H1 (cell line): Measurements from ENCODE around the gene C1orf210. TPM values are rescaled to one million over a fixed set of nuclear protein-coding genes. Genes with fewer than 3 reads are reported as not detected.

ENCODE experiments used
- CTCF ChIA-PET: fragments of 300-600 bp; sonication (Branson Sonifier 250); formaldehyde crosslinking; loops from one replicate; lab custom pipeline; 2021; ENCODE audit not compliant: partially characterized antibody; lab: Charles Lee
- POLR2A ChIA-PET: fragments of 300-600 bp; sonication (Branson Sonifier 250); formaldehyde crosslinking; loops from one replicate; lab custom pipeline; 2021; ENCODE audit warnings: inconsistent platforms; ENCODE audit not compliant: partially characterized antibody; lab: Charles Lee
- DNase-seq, 2 experiments: peaks; one replicate each; pipeline versions ENCODE4 v3.0.0 to v3.0.0-alpha.2; 2010 to 2022; ENCODE audit warnings: low spot score in 2 of 2, low read depth in 1 of 2, mixed read lengths in 1 of 2
- FAIRE-seq: peaks from 2 replicates; lab custom pipeline; 2011; peaks lifted over from hg19 to GRCh38; lab: Jason Lieb, UNC
- H2AFZ ChIP-seq: 2 replicates; pipeline ENCODE4 v1.8.1; 2012; ENCODE audit warnings: low read length, inconsistent platforms
- H2AK5ac ChIP-seq: 2 replicates; pipeline ENCODE4 v1.6.1; 2013; ENCODE audit warnings: low read depth, low read length
- H2BK120ac ChIP-seq: replicated peaks from 2 replicates; pipeline ENCODE3; 2013; ENCODE audit warnings: low read depth, low read length, inconsistent platforms
- H2BK12ac ChIP-seq: 2 replicates; pipeline ENCODE4 v1.6.1; 2013; ENCODE audit warnings: low read depth, low read length
- H2BK15ac ChIP-seq: 2 replicates; pipeline ENCODE4 v1.6.1; 2013; ENCODE audit warnings: low read length
- H2BK20ac ChIP-seq: 2 replicates; pipeline ENCODE4 v1.6.1; 2013; ENCODE audit warnings: low read length
- H2BK5ac ChIP-seq: 2 replicates; pipeline ENCODE4 v1.6.1; 2013; ENCODE audit warnings: low read depth, low read length
- H3K14ac ChIP-seq: 2 replicates; pipeline ENCODE4 v1.6.1; 2013; ENCODE audit warnings: inconsistent platforms; ENCODE audit not compliant: insufficient read length
- H3K18ac ChIP-seq: 2 replicates; pipeline ENCODE4 v1.6.1; 2013; ENCODE audit warnings: low read length; ENCODE audit errors: extremely low read depth
- H3K23ac ChIP-seq: 2 replicates; pipeline ENCODE4 v1.6.1; 2013; ENCODE audit warnings: inconsistent platforms; ENCODE audit not compliant: insufficient read length
- H3K23me2 ChIP-seq: 2 replicates; pipeline ENCODE4 v1.6.1; 2013; ENCODE audit warnings: low read depth, low read length
- H3K27ac ChIP-seq: 2 replicates; pipeline ENCODE4 v1.6.1; 2011; ENCODE audit warnings: low read depth, low read length, inconsistent platforms
- H3K27me3 ChIP-seq, 4 experiments: replicated peaks in 1 of 4; 1 replicate in 1 of 4; 2 replicates in 3 of 4; pipeline versions ENCODE4 v1.6.1 to v1.8.1; 2011 to 2013; ENCODE audit warnings: low read length in 3 of 4, mild to moderate bottlenecking in 3 of 4, inconsistent platforms in 2 of 4, mixed read lengths in 2 of 4, moderate library complexity in 1 of 4; ENCODE audit not compliant: control insufficient read depth in 3 of 4, insufficient read depth in 3 of 4; ENCODE audit errors: extremely low read depth in 1 of 4
- H3K36me3 ChIP-seq, 4 experiments: 2 replicates each; pipeline versions ENCODE4 v1.6.1 to v1.8.1; 2011 to 2013; ENCODE audit warnings: mild to moderate bottlenecking in 4 of 4, low read length in 3 of 4, moderate library complexity in 2 of 4, control low read depth in 1 of 4, inconsistent platforms in 1 of 4; ENCODE audit not compliant: insufficient read depth in 4 of 4, control insufficient read depth in 2 of 4
- H3K4ac ChIP-seq: replicated peaks from 2 replicates; pipeline ENCODE3; 2013; ENCODE audit warnings: low read length, low read depth, mixed read lengths, inconsistent platforms; ENCODE audit not compliant: insufficient read length
- H3K4me1 ChIP-seq, 4 experiments: replicated peaks in 1 of 4; 1 replicate in 1 of 4; 2 replicates in 3 of 4; pipeline versions ENCODE4 v1.6.1 to v1.8.1; 2011 to 2013; ENCODE audit warnings: low read length in 3 of 4, inconsistent platforms in 2 of 4, mixed read lengths in 1 of 4; ENCODE audit not compliant: insufficient read depth in 4 of 4, control insufficient read depth in 3 of 4
- H3K4me2 ChIP-seq, 2 experiments: 2 replicates each; pipeline versions ENCODE4 v1.6.1 to v1.8.1; 2011 to 2013; ENCODE audit warnings: low read depth in 2 of 2, low read length in 2 of 2, control low read depth in 1 of 2, inconsistent platforms in 1 of 2, mild to moderate bottlenecking in 1 of 2; ENCODE audit not compliant: insufficient read depth in 1 of 2
- H3K4me3 ChIP-seq, 4 experiments: fragments of 200-600, 300-600 bp in 1 of 4; sonication (generic), shearing (Covaris generic), sonication (Bioruptor Twin) in 1 of 4; 2 replicates each; pipeline versions ENCODE4 v1.5.1 to v1.8.1; 2011 to 2016; ENCODE audit warnings: low read length in 4 of 4, low read depth in 3 of 4, control low read depth in 2 of 4, inconsistent platforms in 2 of 4, mild to moderate bottlenecking in 2 of 4, mixed read lengths in 1 of 4, moderate library complexity in 1 of 4; ENCODE audit not compliant: insufficient read depth in 2 of 4; ENCODE audit errors: extremely low read depth in 1 of 4
- H3K56ac ChIP-seq: replicated peaks from 2 replicates; pipeline ENCODE3; 2013; ENCODE audit warnings: low read depth, mild to moderate bottlenecking, mixed read lengths, low read length, inconsistent platforms; ENCODE audit not compliant: insufficient read length
- H3K79me1 ChIP-seq: 2 replicates; pipeline ENCODE4 v1.6.1; 2013; ENCODE audit warnings: low read depth, low read length, control low read depth
- H3K79me2 ChIP-seq, 2 experiments: 2 replicates each; pipeline versions ENCODE4 v1.6.1 to v1.8.1; 2012 to 2013; ENCODE audit warnings: low read length in 2 of 2, mild to moderate bottlenecking in 2 of 2, inconsistent platforms in 1 of 2; ENCODE audit not compliant: insufficient read depth in 2 of 2, control insufficient read depth in 1 of 2
- H3K9ac ChIP-seq, 4 experiments: replicated peaks in 1 of 4; 1 replicate in 1 of 4; 2 replicates in 3 of 4; pipeline versions ENCODE4 v1.6.1 to v1.8.1; 2011 to 2013; ENCODE audit warnings: low read depth in 3 of 4, low read length in 3 of 4, control low read depth in 2 of 4, mild to moderate bottlenecking in 2 of 4, moderate library complexity in 2 of 4, inconsistent platforms in 1 of 4; ENCODE audit errors: extremely low read depth in 1 of 4
- H3K9me3 ChIP-seq, 2 experiments: 2 replicates each; pipeline versions ENCODE4 v1.6.1 to v1.8.1; 2012 to 2013; ENCODE audit warnings: mild to moderate bottlenecking in 2 of 2, moderate library complexity in 2 of 2, control low read depth in 1 of 2, inconsistent platforms in 1 of 2, low read depth in 1 of 2, low read length in 1 of 2, mixed read lengths in 1 of 2; ENCODE audit not compliant: insufficient read depth in 2 of 2
- H4K20me1 ChIP-seq, 2 experiments: replicated peaks in 1 of 2; 2 replicates each; pipeline versions ENCODE3 to v1.8.1; 2011 to 2013; ENCODE audit warnings: inconsistent platforms in 2 of 2, low read length in 2 of 2, mild to moderate bottlenecking in 1 of 2; ENCODE audit not compliant: insufficient read depth in 2 of 2, control insufficient read depth in 1 of 2
- H4K5ac ChIP-seq: 2 replicates; pipeline ENCODE4 v1.6.1; 2013; ENCODE audit warnings: low read length, low read depth, mixed read lengths, inconsistent platforms; ENCODE audit not compliant: insufficient read length
- H4K8ac ChIP-seq: 2 replicates; pipeline ENCODE4 v1.8.0; 2013; ENCODE audit warnings: mild to moderate bottlenecking, moderate library complexity, low read length, inconsistent platforms; ENCODE audit not compliant: insufficient read depth; ENCODE audit errors: extremely low read depth
- H4K91ac ChIP-seq: replicated peaks from 2 replicates; pipeline ENCODE3; 2013; ENCODE audit warnings: low read length, mixed read lengths, inconsistent platforms; ENCODE audit not compliant: insufficient read length
- BRCA1 ChIP-seq: IDR thresholded peaks from 2 replicates; pipeline ENCODE4 v1.6.1; 2012; ENCODE audit warnings: low read depth, low read length, improper control_type of control experiment
- EGR1 ChIP-seq: IDR thresholded peaks from 2 replicates; pipeline ENCODE4 v1.6.1; 2011; ENCODE audit warnings: low read depth, low read length, borderline replicate concordance
- GTF2F1 ChIP-seq: IDR thresholded peaks from 2 replicates; pipeline ENCODE4 v1.6.1; 2012; ENCODE audit warnings: low read depth, low read length, improper control_type of control experiment, borderline replicate concordance
- KDM5A ChIP-seq: fragments of 200-600 bp; IDR thresholded peaks from 2 replicates; pipeline ENCODE4 v1.7.1; 2012; ENCODE audit warnings: mild to moderate bottlenecking, low read length, inconsistent platforms, mixed read lengths
- PHF8 ChIP-seq: fragments of 200-600 bp; sonication (generic); conservative IDR thresholded peaks from 2 replicates; pipeline ENCODE4 v1.7.1; 2012; ENCODE audit warnings: low read depth, mild to moderate bottlenecking, inconsistent platforms, low read length, moderate library complexity
- SP4 ChIP-seq: IDR thresholded peaks from 2 replicates; pipeline ENCODE4 v1.6.1; 2012; ENCODE audit warnings: low read length, inconsistent platforms
- USF2 ChIP-seq: IDR thresholded peaks from 2 replicates; pipeline ENCODE4 v1.6.1; 2011; ENCODE audit warnings: low read length, improper control_type of control experiment
- WGBS, 2 experiments: shearing (Covaris generic) in 1 of 2; methylation state at CpG; one replicate each; pipeline versions ENCODE4 v1.1.6 to v1.1.7; 2013 to 2015; ENCODE audit warnings: low lambda C conversion rate in 2 of 2, mixed read lengths in 2 of 2, inconsistent platforms in 1 of 2, low coverage in 1 of 2, missing lambda C conversion rate in 1 of 2; ENCODE audit not compliant: insufficient replicate concordance in 2 of 2, insufficient coverage in 1 of 2, insufficient read length in 1 of 2; ENCODE audit errors: extremely low coverage in 1 of 2, missing lambda C conversion rate in 1 of 2; 5-methylcytosine and 5-hydroxymethylcytosine counted together
- polyA plus RNA-seq, 7 experiments: library from polyadenylated mRNA; depleted of rRNA in 3 of 7; stranded (reverse) in 5 of 7; unstranded in 2 of 7; fragments of >200 nt in 5 of 7; fragments of 200-250 nt in 2 of 7; gene quantifications; 1 replicate in 5 of 7; 2 replicates in 1 of 7; 4 replicates in 1 of 7; pipeline versions ENCODE4 v1.2.1 to v1.2.3, GENCODE V29; 2011 to 2013; ENCODE audit warnings: missing spikeins in 2 of 7, mixed read lengths in 2 of 7
- total RNA-seq: library from RNA; stranded (reverse); fragmentation: NEBNext Ultra II Directional; extraction: Animal tissue kit (Norgen Biotek cat#: 25700); gene quantifications from 2 replicates; pipeline ENCODE4 v1.2.1, GENCODE V29; 2021

Gene C1orf210
- total and polyA plus RNA-seq, 2 of the 8 experiments (the other 6 are each of a cell fraction or from before 2014, with no cell fraction given), result 12.0 to 27.9 TPM

- Histone ChIP-seq H3K27ac (no peak overlapping the region), H2BK120ac (no peak overlapping the region), H4K91ac (no peak overlapping the region), H3K4me3 (no peak overlapping the region), H2BK20ac (no peak overlapping the region), H3K4me1 (no peaks in the 10 kb centered on the region), H3K79me2 (no peaks in the 10 kb centered on the region), H4K8ac (no peak overlapping the region), H3K23ac (no peak overlapping the region), H3K79me1 (no peaks in the 10 kb centered on the region), H2BK15ac (no peak overlapping the region), H3K27me3 (no peaks in the 10 kb centered on the region), H2AK5ac (no peak overlapping the region), H3K23me2 (no peaks in the 10 kb centered on the region), H3K4me2 (no peak overlapping the region), H2AFZ (no peak overlapping the region), H3K56ac (no peak overlapping the region), H4K20me1 (no peaks in the 10 kb centered on the region), H3K18ac (no peak overlapping the region), H3K9me3 (peaks cover 0 to 3% of the 10 kb centered on the region in 2 experiments; a peak in 1 of 4 replicates), H3K4ac (no peak overlapping the region), H3K9ac (no peak overlapping the region), H2BK5ac (no peak overlapping the region), H3K36me3 (no peaks in the 10 kb centered on the region), H3K14ac (no peak overlapping the region), H4K5ac (no peak overlapping the region), H2BK12ac (no peak overlapping the region)
- FAIRE-seq (no peak), DNase-seq (no peak)
- ChIA-PET POLR2A (interaction anchor here (1.1 to 4.4 kb wide), 3 partner anchors 38 to 130 kb away, joined by 4 to 15 read pairs (median 7); partner anchors contain the start of gene CDC20), CTCF (interaction anchor here (0.8 to 4.1 kb wide), 17 partner anchors 9 to 216 kb away, joined by 3 to 59 read pairs (median 5); partner anchors contain the start of genes C1orf210 and CDC20)
- no peak for TF ChIP-seq KDM5A
- TF ChIP-seq EGR1, result no peak
- no peak for TF ChIP-seq USF2
- no peak for TF ChIP-seq BRCA1
- no peak for TF ChIP-seq PHF8
- TF ChIP-seq SP4, result no peak
- TF ChIP-seq GTF2F1, result no peak
- 81% methylated on average over 3 of the region's 3 CpGs; no CpG with 5 or more reads in 1 of the 2 experiments for WGBS, 2 experiments
These were observed 46.4 kb downstream of the C1orf210 start for GRCh38 chr1:43238991-43239469.
